Measurements from ENCODE around the gene ATE1.

- TF ChIP-seq CTCF (IDR thresholded peaks at IDR 0.05) (no peak), POLR2A (IDR thresholded peaks at IDR 0.05) (no peak)
Observed at GRCh38 chr10:121710207-121710606, 217.6 kb downstream of the ATE1 start.
